Measurements from ENCODE around the gene ETFB. TPM values are rescaled to one million over a fixed set of nuclear protein-coding genes. Genes with fewer than 3 reads are reported as not detected.

The ETFB gene
- total RNA-seq, 3 donors from 2014 or later: 65.8 to 74.9 (median 73.3) TPM

DNA sequence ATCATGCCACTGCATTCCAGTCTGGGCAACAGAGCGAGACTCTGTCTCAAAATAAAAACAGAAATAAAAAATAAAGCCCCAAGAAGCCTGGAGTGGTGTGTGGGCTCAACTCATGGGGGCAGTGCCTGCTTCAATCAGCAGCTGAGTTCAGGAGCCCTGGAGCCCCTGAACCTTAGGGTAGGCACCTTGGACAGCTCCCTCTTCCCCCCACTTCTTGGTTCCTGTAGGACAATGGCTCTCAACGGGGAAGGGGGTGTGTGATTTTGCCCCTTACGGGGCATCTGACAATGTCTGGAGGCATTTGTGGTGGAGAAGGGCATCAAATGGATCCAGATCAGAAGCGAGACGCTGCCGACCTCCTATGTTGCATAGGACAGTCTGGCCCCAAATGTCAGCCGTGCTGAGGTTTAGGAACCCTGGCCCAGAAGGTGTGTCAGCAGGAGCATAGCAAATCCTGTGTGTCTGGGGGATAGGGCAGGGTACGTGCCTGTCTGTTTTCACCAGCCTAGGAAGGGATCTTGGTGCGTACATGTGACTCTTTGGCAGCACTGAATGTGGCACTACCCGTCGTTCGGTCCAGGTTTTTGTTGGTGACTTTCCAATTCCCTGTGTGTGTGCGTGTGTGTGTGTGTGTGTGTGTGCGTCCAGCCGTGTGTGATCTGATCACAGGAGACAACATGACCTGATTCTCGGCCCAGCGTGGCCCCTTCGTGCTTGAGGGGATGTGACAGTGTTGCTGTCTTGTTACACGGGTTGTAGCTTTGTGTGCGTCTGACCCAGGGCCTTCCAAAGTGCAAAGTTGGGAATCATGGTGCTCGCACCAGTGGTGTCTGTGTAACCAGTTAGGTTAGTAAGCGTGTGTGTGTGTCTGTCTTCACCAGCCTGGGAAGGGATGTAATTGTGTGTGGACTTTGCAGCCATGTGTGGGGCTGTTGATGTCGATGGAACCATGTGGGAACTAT, 47.2 kb downstream of the ETFB start:
- Mint-ChIP-seq H3K4me1 (ENCODE audit: low read depth) (no peaks in the 10 kb centered on the region), H3K27me3 (ENCODE audit: low read depth) (peaks cover 43% of the 10 kb centered on the region)
- no peak for ATAC-seq

DNA sequence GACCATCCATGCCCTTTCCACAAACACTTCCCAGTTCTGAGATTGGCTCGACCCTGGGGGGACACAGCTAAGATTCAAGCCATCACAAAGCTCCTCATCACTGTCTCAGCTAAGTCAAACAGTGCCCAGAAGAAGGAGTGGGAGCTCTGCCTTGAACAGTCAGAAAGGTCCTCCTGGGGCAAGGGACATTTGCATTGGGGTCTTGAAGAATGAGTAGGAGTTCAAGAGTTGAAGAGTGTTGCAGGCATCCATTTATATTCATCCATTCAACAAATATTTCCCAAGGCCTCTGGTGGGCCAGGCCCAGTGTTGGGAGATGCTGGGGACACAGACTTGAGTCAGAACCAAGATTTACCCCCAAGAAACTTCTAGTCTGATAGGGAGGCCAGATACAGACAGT, 48.2 kb downstream of the ETFB start:
- ATAC-seq (no peak), DNase-seq (no peak)
- peaks cover 38% of the 10 kb centered on the region for H3K27me3 Mint-ChIP-seq (ENCODE audit: low read depth)
- H3K4me3 Mint-ChIP-seq: no peak overlapping the region
- no peaks in the 10 kb centered on the region for H3K36me3 Mint-ChIP-seq (ENCODE audit: insufficient read depth)
- peaks cover 2% of the 10 kb centered on the region for H3K4me1 Mint-ChIP-seq (ENCODE audit: low read depth)
- peaks cover 6% of the 10 kb centered on the region for H3K9me3 Mint-ChIP-seq

More for the DNA sequence above, 47.2 kb downstream of the ETFB start:
- Mint-ChIP-seq H3K4me3 (no peak overlapping the region), H3K36me3 (ENCODE audit: insufficient read depth) (no peaks in the 10 kb centered on the region), H3K9me3 (peaks cover 6% of the 10 kb centered on the region)
- DNase-seq: no peak

DNA sequence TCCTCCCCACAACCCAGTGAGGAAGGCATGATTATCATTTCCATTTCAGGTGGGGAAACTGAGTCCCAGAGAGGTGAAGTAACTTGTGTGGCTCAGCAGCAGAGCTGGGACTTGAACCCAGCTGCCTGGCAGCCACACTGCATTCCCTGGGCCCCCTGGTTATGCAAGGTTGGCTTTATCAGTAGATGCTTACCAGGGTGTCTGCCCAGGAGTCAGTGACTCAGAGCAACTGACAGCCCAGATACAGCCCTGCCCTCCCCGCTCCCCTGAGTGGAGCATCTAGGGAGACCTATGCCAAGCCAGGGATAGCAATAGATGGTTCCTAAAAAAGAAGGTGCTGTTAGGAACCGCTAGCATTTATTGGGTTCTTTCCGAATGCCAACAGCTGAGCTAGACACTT, 48.8 kb downstream of the ETFB start:
- peaks cover 6% of the 10 kb centered on the region for H3K9me3 Mint-ChIP-seq
- no peak overlapping the region for H3K4me3 Mint-ChIP-seq
- ATAC-seq: no peak
- no peaks in the 10 kb centered on the region for H3K36me3 Mint-ChIP-seq (ENCODE audit: insufficient read depth)
- no peak for DNase-seq
- peaks cover 37% of the 10 kb centered on the region for H3K27me3 Mint-ChIP-seq (ENCODE audit: low read depth)
- H3K4me1 Mint-ChIP-seq (ENCODE audit: low read depth): peaks cover 2% of the 10 kb centered on the region

DNA sequence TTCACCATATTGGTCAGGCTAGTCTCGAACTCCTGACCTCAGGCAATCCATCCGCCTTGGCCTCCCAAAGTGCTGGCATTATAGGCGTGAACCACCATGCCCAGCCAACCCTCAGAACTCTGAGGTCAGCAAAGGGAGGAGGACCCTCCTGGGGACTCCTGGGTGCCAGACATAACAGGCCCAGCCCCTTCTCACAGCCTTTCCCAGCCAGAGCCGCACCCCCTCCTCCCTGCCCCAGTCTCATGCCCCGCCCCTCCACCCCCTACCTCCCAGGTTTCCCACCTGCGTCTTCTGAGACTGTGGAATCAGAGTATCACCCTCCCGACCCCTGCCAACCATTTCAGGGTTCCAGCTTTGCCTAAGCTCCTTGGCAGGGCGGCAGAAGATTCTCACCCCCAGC, 49.5 kb downstream of the ETFB start:
- Mint-ChIP-seq H3K36me3 (ENCODE audit: insufficient read depth) (no peaks in the 10 kb centered on the region), H3K9me3 (peaks cover 6% of the 10 kb centered on the region), H3K4me1 (ENCODE audit: low read depth) (peaks cover 2% of the 10 kb centered on the region), H3K4me3 (no peak overlapping the region), H3K27me3 (ENCODE audit: low read depth) (peaks cover 39% of the 10 kb centered on the region)
- no peak for DNase-seq
- no peak for ATAC-seq

DNA sequence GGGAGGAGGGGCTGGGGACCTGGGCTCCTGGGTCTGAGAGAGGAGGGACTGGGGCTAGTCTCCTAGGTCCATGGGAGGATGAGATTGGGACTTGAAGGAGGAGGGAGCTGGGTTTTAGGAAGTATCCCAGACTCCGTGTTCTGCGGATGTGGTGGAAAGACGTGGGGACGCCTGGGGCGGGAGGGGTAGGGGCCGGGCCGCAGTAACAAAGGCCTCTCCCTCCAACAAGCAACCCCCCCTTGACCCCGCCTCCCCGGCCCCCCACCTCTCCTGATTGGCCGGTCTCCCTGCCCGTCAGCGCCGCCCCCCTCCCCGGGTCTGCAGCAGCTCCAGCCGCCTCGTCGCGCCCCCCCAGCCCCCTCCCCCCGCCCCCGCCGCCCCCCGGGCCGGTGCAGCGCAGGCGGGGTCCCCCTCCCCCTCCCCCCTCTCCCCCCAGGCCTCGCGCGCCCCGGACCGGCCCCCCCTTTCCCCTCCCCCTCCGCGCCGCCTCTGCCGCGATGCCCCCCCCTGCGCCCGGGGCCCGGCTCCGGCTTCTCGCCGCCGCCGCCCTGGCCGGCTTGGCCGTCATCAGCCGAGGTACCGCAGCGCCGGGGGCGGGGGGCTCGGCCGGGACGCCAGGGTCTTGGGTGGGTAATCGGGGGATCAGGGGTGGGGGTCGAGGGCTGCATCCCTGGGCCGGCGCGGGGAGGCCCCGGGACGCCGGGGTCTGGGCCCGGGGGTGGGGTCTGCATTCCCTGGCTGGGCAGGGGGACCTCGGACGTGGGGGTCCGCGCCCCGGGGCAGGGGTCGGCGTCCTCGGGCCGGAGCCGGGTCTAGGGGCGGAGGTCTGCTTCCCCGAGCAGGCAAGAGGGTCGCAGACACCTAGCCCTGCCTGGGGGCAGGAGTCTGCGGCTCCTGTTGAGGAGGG, 54.6 kb downstream of the ETFB start, which contains the start of gene IGLON5:
IGLON5 (plus strand) TSS at position 294 of the 907 bp plus-strand sequence; CDS start at position 498, 204 bp downstream.
- DNase-seq (no peak), ATAC-seq (no peak)
- no peaks in the 10 kb centered on the region for H3K36me3 Mint-ChIP-seq (ENCODE audit: insufficient read depth)
- H3K27me3 Mint-ChIP-seq (ENCODE audit: low read depth): peaks cover 43% of the 10 kb centered on the region
- H3K4me1 Mint-ChIP-seq (ENCODE audit: low read depth): peaks cover 2% of the 10 kb centered on the region
- H3K4me3 Mint-ChIP-seq: no peak within 1 kb of the TSS
- H3K9me3 Mint-ChIP-seq: peaks cover 17% of the 10 kb centered on the region

DNA sequence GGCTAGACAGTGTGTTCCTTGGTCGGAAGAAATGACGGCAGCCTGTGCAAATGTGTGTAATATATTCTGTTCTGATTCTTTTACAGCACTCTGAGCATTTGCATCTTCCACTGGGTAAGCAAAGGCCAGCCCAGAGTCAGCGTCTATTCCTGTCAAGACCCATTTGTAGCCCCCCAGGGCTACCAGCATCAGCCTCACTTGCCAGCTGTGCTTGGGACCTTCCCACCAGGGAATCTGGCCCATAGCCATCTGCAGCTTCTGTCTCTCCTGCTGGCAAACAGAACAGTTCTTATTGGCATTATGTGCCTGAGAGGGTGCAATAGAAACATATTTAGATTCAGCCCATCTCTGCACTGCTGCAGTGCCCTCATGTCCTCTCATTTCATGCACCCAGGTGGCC, 60.7 kb downstream of the ETFB start:
- DNase-seq (no peak), ATAC-seq (no peak)
- Mint-ChIP-seq H3K4me3 (no peak overlapping the region), H3K27me3 (ENCODE audit: low read depth) (peaks cover 23% of the 10 kb centered on the region), H3K9me3 (peaks cover 29% of the 10 kb centered on the region), H3K4me1 (ENCODE audit: low read depth) (no peaks in the 10 kb centered on the region), H3K36me3 (ENCODE audit: insufficient read depth) (no peaks in the 10 kb centered on the region)

DNA sequence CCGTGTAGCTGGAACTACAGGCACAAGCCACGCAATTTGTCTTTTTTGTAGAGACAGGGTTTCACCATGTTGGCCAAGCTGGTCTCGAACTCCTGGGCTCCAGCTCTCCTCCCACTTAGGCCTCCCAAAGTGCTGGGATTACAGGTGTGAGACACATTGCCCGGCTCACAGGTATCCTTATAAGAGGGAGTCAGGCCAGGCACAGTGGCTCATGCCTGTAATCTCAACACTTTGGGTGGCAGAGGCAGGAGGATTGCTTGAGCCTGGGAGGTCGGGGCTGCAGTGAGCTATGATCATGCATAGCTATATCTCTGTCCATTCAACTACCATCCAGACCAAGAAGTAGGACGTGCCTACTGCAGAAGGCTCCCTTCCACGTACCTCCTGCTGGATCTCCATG, 64.9 kb downstream of the ETFB start:
- Mint-ChIP-seq H3K27me3 (ENCODE audit: low read depth) (peaks cover 7% of the 10 kb centered on the region), H3K4me1 (ENCODE audit: low read depth) (no peaks in the 10 kb centered on the region)

DNA sequence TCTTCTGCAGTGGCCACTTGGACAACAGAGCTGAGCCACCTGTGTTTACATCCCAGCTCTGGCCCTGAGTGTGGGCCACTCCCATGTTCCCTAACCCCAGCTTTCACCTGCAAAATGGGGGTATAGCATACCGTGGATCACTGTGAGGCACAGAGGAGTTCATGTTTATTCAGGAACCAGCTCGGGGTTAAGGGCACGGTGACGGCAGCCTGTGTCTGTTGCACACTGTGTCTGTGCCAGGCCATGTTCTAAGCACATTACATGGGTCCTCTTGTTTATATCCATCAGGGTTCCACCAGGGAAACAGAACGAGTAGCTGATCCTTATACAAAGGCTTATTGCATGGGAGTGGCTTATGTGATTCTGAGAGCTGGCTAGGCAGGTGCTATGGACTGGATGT, 68.8 kb downstream of the ETFB start:
- no peaks in the 10 kb centered on the region for H3K36me3 Mint-ChIP-seq (ENCODE audit: insufficient read depth)
- H3K4me3 Mint-ChIP-seq: no peak overlapping the region
- no peaks in the 10 kb centered on the region for H3K9me3 Mint-ChIP-seq
- peaks cover 12% of the 10 kb centered on the region for H3K27me3 Mint-ChIP-seq (ENCODE audit: low read depth)
- DNase-seq: no peak
- no peak for ATAC-seq
- no peaks in the 10 kb centered on the region for H3K4me1 Mint-ChIP-seq (ENCODE audit: low read depth)

More for the DNA sequence above, 64.9 kb downstream of the ETFB start:
- Mint-ChIP-seq H3K9me3 (peaks cover 15% of the 10 kb centered on the region), H3K36me3 (ENCODE audit: insufficient read depth) (no peaks in the 10 kb centered on the region), H3K4me3 (no peak overlapping the region)
- ATAC-seq: no peak
- DNase-seq: no peak

DNA sequence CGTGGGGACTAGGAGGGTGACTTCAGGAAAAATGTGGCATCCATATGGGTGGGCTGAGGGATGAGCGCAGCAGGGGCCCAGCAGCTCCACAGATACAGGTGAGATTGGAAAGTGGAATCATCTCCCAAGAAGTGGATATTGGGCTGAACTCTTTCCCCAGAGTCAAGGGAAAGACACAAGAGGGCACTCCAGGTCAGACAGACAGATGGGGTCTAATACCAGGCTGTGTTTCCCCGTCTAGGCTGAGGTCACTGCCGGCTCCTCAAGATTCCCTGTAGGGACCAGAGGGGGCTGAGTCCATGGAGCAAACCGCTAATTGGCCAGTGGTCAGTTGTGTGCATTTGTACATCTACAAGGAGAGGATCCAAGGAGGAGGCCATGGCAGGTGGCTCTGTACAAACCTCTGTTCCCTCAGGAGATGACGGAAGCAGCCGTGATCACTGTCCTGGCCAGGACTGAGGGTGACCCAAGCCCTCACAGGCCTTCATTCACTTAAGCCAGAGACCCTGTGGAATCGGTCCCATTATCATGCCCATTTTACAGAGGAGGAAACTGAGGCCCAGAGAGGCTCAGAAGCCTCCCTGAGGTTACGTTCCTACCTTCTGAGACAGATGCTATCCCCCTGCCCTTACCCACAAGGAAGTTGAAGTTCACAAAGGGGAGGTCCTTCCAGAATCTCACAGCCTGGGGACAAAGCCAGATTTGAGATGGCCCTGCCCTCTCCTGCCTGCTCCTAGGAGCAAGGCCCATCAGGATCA, 69.7 kb downstream of the ETFB start:
- ATAC-seq (no peak), DNase-seq (no peak)
- peaks cover 12% of the 10 kb centered on the region for H3K27me3 Mint-ChIP-seq (ENCODE audit: low read depth)
- no peaks in the 10 kb centered on the region for H3K36me3 Mint-ChIP-seq (ENCODE audit: insufficient read depth)
- H3K4me1 Mint-ChIP-seq (ENCODE audit: low read depth): no peaks in the 10 kb centered on the region
- H3K9me3 Mint-ChIP-seq: no peaks in the 10 kb centered on the region
- H3K4me3 Mint-ChIP-seq: no peak overlapping the region

DNA sequence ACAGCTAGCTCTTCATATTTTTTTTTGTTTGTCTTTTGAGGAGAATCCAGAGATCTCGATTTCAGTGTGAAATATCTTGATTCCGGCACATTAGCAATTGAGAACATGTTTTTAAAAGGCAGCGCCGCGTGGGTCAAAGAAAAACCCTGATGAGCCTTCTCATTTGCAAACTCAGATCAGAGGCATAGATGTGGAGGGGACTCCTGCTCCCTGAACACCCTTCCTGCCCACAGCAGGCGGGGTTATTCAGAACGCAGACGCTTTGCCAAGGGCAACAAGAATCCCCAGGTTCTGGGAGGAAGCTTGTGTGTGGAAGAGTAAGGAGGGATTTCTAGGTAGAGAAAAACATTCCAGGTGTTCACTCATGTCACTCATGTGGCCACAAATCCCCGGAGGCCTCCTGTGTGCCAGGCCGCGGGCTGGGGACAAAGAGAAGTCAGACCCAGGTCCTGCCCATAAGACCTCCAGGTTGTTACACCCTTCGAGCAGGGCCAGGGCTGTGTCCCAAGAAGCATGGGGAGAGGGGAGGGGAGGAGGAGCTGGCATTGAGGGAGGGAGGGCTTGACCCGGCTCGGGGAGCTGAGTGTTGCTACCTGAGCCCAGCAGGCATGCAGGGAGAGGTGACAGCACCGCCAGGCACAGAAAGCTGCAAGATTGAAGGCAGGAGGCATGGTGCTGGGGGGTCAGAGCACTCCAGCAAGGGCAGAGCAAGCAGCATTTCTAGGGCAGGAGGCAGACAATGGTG, 70.6 kb downstream of the ETFB start:
- Mint-ChIP-seq H3K9me3 (no peaks in the 10 kb centered on the region), H3K36me3 (ENCODE audit: insufficient read depth) (no peaks in the 10 kb centered on the region), H3K4me1 (ENCODE audit: low read depth) (no peaks in the 10 kb centered on the region), H3K27me3 (ENCODE audit: low read depth) (peaks cover 12% of the 10 kb centered on the region), H3K4me3 (no peak overlapping the region)
- DNase-seq (no peak), ATAC-seq (no peak)

Other genes with a start within 250 kb of the ETFB start
- under 1 TPM; 0.22 to 0.43 (median 0.37) TPM for gene SIGLEC9, start 241.5 kb downstream of the ETFB start, total RNA-seq
- gene SIGLEC7, start 224.1 kb downstream of the ETFB start, total RNA-seq: under 1 TPM in 1 of 3 donors, not detected in 2; 0.16 TPM
- under 1 TPM; 0.11 to 0.51 (median 0.11) TPM for gene CD33, start 141.3 kb downstream of the ETFB start, total RNA-seq
- not detected for gene SIGLECL1, start 115.3 kb downstream of the ETFB start, total RNA-seq
- gene IGLON5, start 54.7 kb downstream of the ETFB start, total RNA-seq: under 1 TPM in 1 of 3 donors, not detected in 2; 0.08 TPM
- 1 to 10 TPM; 1.6 to 2.3 (median 1.8) TPM for gene VSIG10L, start 24.2 kb downstream of the ETFB start, total RNA-seq
- gene CLDND2, start 2.6 kb upstream of the ETFB start, total RNA-seq: 1 to 10 TPM; 3.8 to 6.4 (median 5.3) TPM
- 100 to 1,000 TPM; 146 to 232 (median 153) TPM for gene NKG7, start 6.3 kb upstream of the ETFB start, total RNA-seq
- under 1 TPM in 2 of 3 donors, not detected in 1; 0.58 to 0.65 TPM for gene LIM2, start 21.6 kb upstream of the ETFB start, total RNA-seq
- not detected for gene C19orf84, start 24.2 kb upstream of the ETFB start, total RNA-seq
- under 1 TPM; 0.43 to 0.63 (median 0.53) TPM for gene SIGLEC10, start 51.3 kb upstream of the ETFB start, total RNA-seq
- gene SIGLEC8, start 92.1 kb upstream of the ETFB start, total RNA-seq: not detected
- not detected for gene CEACAM18, start 112.2 kb upstream of the ETFB start, total RNA-seq
- 1 to 10 TPM in 1 of 3 donors, under 1 TPM in 1, not detected in 1; 0.51 to 1.3 TPM for gene SIGLEC12, start 135.4 kb upstream of the ETFB start, total RNA-seq
- under 1 TPM in 1 of 3 donors, not detected in 2; 0.32 TPM for gene SIGLEC6, start 165.3 kb upstream of the ETFB start, total RNA-seq
- gene ZNF175, start 204.9 kb upstream of the ETFB start, total RNA-seq: 1 to 10 TPM; 5.3 to 7.5 (median 6.0) TPM

Data from activated T-cell treated with anti-CD3 and anti-CD28 coated beads, Interleukin-2, amount 50 U/mL, for 4 hours (primary cell).